Ovary (tissue), 9 donors: ENCODE data around the gene CCDC12. TPM values are rescaled to one million over a fixed set of nuclear protein-coding genes. Genes with fewer than 3 reads are reported as not detected.

Experiments
- DNase-seq, 5 donors: peaks; one replicate each; pipeline ENCODE4 v3.0.0-alpha.2; 2019 to 2020
- H3K27ac ChIP-seq, 2 donors: fragments of 200-600 bp; one replicate each; pipeline versions ENCODE4 v1.5.1 to v1.8.0; 2019 to 2022
- H3K27me3 ChIP-seq: fragments of 200-600 bp; one replicate; pipeline ENCODE4 v1.8.0; 2022
- H3K36me3 ChIP-seq: fragments of 200-600 bp; sonication (generic); one replicate; pipeline ENCODE4 v1.5.1; 2019
- H3K4me1 ChIP-seq: one replicate; pipeline ENCODE4 v1.8.1; 2013; ENCODE audit warnings: mild to moderate bottlenecking, moderate library complexity; ENCODE audit not compliant: insufficient read depth
- H3K4me3 ChIP-seq: fragments of 200-600 bp; sonication (generic); one replicate; pipeline ENCODE4 v1.5.1; 2017
- H3K9me3 ChIP-seq, 2 donors: fragments of 200-600 bp in 1 of 2; sonication (generic) in 1 of 2; one replicate each; pipeline versions ENCODE4 v1.5.1 to v1.8.1; 2013 to 2019; ENCODE audit warnings: mild to moderate bottlenecking in 1 of 2, moderate library complexity in 1 of 2
- CTCF ChIP-seq, 3 donors: fragments of 450-650 bp in 2 of 3; fragments of 200-600 bp in 1 of 3; IDR thresholded peaks; one replicate each; pipeline versions ENCODE4 v1.5.1 to v1.8.0; 2016 to 2022; ENCODE audit warnings: antibody characterized with exemption in 3 of 3, mild to moderate bottlenecking in 1 of 3
- EP300 ChIP-seq: sonication (generic); formaldehyde crosslinking; IDR thresholded peaks from one replicate; pipeline ENCODE4 v1.6.1; 2017; ENCODE audit warnings: antibody characterized with exemption
- POLR2A ChIP-seq: fragments of 450-650 bp; IDR thresholded peaks from one replicate; pipeline ENCODE4 v1.6.1; 2017; ENCODE audit warnings: antibody characterized with exemption, mild to moderate bottlenecking, moderate library complexity
- WGBS, 3 donors: extraction: QIAGEN DNeasy Blood & Tissue Kit in 1 of 3; methylation state at CpG; one replicate each; pipeline versions ENCODE4 v1.1.5 to v1.1.7; 2013 to 2017; 5-methylcytosine and 5-hydroxymethylcytosine counted together
- intact Hi-C, 4 donors: fragments of 100-400 bp; cut with DNase I; formaldehyde crosslinking; loops; one replicate each; pipeline versions ENCODE4 v1.11.0 to v1.15.1; 2022 to 2023
- polyA plus RNA-seq, 2 donors: library from polyadenylated mRNA; stranded (reverse); fragments of 200-250 nt in 1 of 2; fragments of 350-450 nt in 1 of 2; fragmentation: Illumina TruSeq in 1 of 2; extraction: RNeasy Lipid Tissue Mini Kit (QIAGEN cat#74804) in 1 of 2; gene quantifications; one replicate each; pipeline ENCODE4 v1.2.3, GENCODE V29; 2013 to 2014
- total RNA-seq, 7 donors: library from RNA; depleted of rRNA in 2 of 7; stranded (reverse); fragments of >200 nt in 2 of 7; fragmentation: NEBNext Ultra II Directional in 3 of 7; extraction: Animal tissue kit (Norgen Biotek cat#: 25700) in 3 of 7; gene quantifications; one replicate each; pipeline versions ENCODE4 v1.1.0 to v1.2.4, GENCODE V29; 2016 to 2023
- donor health status: DM: no; HTN: no; CAD: no; lungs with moderate emphysema.
- donor health status: DM: no; HTN: no; CAD: no.
- donor health status: Bipolar disorder and iron deficiency.
- donor health status: DM: yes; HTN: yes; CAD: no.
- donor health status: DM: no; HTN: no; CAD: no.
- donor health status: DM: yes; HTN: yes; CAD: no.

The CCDC12 gene
- total and polyA plus RNA-seq, 9 donors = 32.2 to 66.7 (median 42.3) TPM

GRCh38 chr3:46953234-46954010 is 23.1 kb downstream of the CCDC12 start:
- intact Hi-C loops = no loop called here
- DNase-seq = no peak
- Histone ChIP-seq H3K36me3 (no peaks in the 10 kb centered on the region), H3K4me1 (peaks cover 33% of the 10 kb centered on the region), H3K27ac (no peak overlapping the region), H3K27me3 (no peaks in the 10 kb centered on the region), H3K4me3 (no peak overlapping the region), H3K9me3 (no peaks in the 10 kb centered on the region)
- 84 to 88% (median 87%) methylated on average over 8 of the region's 8 CpGs for WGBS, 3 donors
- no peak for TF ChIP-seq POLR2A
- TF ChIP-seq EP300 = no peak
- no peak for TF ChIP-seq CTCF (IDR thresholded peaks at IDR 0.05)

GRCh38 chr3:46952813-46953212 is 23.7 kb downstream of the CCDC12 start:
- Histone ChIP-seq H3K27me3 (no peaks in the 10 kb centered on the region), H3K27ac (no peak overlapping the region), H3K4me1 (peaks cover 38% of the 10 kb centered on the region), H3K36me3 (no peaks in the 10 kb centered on the region), H3K9me3 (no peaks in the 10 kb centered on the region), H3K4me3 (no peak overlapping the region)
- intact Hi-C loops = no loop called here
- no peak for DNase-seq
- 92 to 96% (median 93%) methylated on average over 2 of the region's 2 CpGs for WGBS, 3 donors
- no peak for TF ChIP-seq POLR2A
- no peak for TF ChIP-seq EP300
- TF ChIP-seq CTCF (IDR thresholded peaks at IDR 0.05) = no peak

GRCh38 chr3:46950650-46951241 is 25.8 kb downstream of the CCDC12 start:
- Histone ChIP-seq H3K36me3 (no peaks in the 10 kb centered on the region), H3K9me3 (no peaks in the 10 kb centered on the region), H3K27me3 (no peaks in the 10 kb centered on the region), H3K4me1 (peaks cover 42% of the 10 kb centered on the region), H3K27ac (no peak overlapping the region), H3K4me3 (no peak overlapping the region)
- TF ChIP-seq EP300 (no peak), CTCF (IDR thresholded peaks at IDR 0.05) (no peak), POLR2A (no peak)
- 12 to 31% (median 25%) methylated on average over 7 of the region's 7 CpGs for WGBS, 3 donors
- intact Hi-C loops = no loop called here
- peak in 1 of 5 donors; percentile 58 for DNase-seq

GRCh38 chr3:46950177-46950576 is 26.4 kb downstream of the CCDC12 start:
- TF ChIP-seq EP300 = no peak
- no peak for TF ChIP-seq CTCF (IDR thresholded peaks at IDR 0.05)
- TF ChIP-seq POLR2A = no peak
- H3K4me3 ChIP-seq = no peak overlapping the region
- H3K27me3 ChIP-seq = no peaks in the 10 kb centered on the region
- H3K36me3 ChIP-seq = no peaks in the 10 kb centered on the region
- peaks cover 38% of the 10 kb centered on the region for H3K4me1 ChIP-seq
- no peak for DNase-seq
- intact Hi-C loops = no loop called here
- H3K9me3 ChIP-seq = no peaks in the 10 kb centered on the region
- WGBS, 3 donors = 95 to 100% (median 96%) methylated on average over 2 of the region's 2 CpGs
- H3K27ac ChIP-seq = no peak overlapping the region
